ENCODE measurements around the gene GUCD1. TPM values are rescaled to one million over a fixed set of nuclear protein-coding genes. Genes with fewer than 3 reads are reported as not detected.

GUCD1 gene
- total and polyA plus RNA-seq, 2 of the 13 experiments (the other 11 are each of a cell fraction or from before 2014, with no cell fraction given): 128 to 245 TPM

DNA sequence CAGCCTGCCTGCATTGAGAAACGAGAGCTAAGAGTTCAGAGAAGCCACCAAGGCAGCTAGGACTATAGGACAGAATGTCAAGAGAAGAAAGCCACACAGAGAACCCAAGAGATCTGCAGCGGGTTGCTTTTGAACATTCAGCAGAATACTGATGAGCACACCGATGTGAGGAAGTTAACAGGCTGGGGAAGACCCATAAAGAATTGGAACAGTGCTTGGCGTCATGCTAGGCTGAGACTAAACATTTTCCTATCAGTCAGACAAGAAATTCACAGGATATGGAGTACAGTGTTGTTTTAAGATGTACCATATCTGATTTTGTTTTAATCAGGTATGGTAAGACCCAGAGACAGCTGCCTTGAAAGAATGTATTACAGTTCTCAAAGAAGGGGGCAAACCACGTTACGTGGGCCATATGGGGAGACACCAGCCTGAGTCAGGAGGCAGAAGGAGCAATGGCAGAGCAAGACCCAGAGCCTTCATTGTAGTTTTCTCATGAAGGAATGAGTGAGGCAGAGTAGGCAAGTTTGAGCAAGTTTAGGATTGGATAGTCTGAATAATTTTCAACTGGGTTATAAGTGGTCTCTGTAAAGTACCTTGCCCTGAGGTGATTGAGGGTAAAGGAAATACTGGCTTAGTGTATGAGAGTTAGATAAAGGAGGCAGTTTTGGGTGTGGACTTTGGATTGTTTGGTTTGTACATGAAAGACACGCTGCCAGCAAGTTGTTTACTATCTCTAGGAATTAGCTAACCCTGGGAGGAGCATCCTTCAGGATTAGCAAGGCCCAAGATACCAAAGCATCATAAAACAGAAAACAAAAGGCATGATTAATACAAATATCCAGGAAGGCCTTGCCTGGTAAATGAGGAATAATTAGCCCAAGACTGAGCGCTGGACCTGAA lies 23.7 kb upstream of the GUCD1 start (continued):
- TF ChIP-seq, protein P1, sequence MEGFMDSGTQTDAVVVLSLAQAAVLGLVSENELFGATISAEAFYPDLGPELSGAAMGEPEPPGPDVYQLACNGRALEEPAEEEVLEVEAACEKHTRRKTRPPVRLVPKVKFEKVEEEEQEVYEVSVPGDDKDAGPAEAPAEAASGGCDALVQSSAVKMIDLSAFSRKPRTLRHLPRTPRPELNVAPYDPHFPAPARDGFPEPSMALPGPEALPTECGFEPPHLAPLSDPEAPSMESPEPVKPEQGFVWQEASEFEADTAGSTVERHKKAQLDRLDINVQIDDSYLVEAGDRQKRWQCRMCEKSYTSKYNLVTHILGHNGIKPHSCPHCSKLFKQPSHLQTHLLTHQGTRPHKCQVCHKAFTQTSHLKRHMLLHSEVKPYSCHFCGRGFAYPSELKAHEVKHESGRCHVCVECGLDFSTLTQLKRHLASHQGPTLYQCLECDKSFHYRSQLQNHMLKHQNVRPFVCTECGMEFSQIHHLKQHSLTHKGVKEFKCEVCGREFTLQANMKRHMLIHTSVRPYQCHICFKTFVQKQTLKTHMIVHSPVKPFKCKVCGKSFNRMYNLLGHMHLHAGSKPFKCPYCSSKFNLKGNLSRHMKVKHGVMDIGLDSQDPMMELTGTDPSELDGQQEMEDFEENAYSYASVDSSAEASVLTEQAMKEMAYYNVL (CRISPR knock-in tag; IDR thresholded peaks at IDR 0.05; ENCODE audit: borderline replicate concordance): peak; percentile 69; the same call in 1 of the 2 replicates
- TF ChIP-seq ZNF672 (CRISPR knock-in tag; IDR thresholded peaks at IDR 0.05) (no peak), ZNF720 (CRISPR knock-in tag; IDR thresholded peaks at IDR 0.05) (no peak), ISL2 (CRISPR knock-in tag; IDR thresholded peaks at IDR 0.05) (peak; percentile 96), FOXP1 (IDR thresholded peaks at IDR 0.05) (peak; percentile 80; the same call in 1 of the 2 replicates), FOXP1 (CRISPR knock-in tag; IDR thresholded peaks at IDR 0.05) (peak; percentile 97), FOXA1 (IDR thresholded peaks at IDR 0.05) (peak; percentile 65), FOXA1 (CRISPR knock-in tag; IDR thresholded peaks at IDR 0.05) (peak; percentile 97), SOX6 (IDR thresholded peaks at IDR 0.05) (no peak), SOX6 (CRISPR knock-in tag; IDR thresholded peaks at IDR 0.05) (peak; percentile 97), ZNF761 (CRISPR knock-in tag; conservative IDR thresholded peaks at IDR 0.05) (no peak), CEBPB (IDR thresholded peaks at IDR 0.05; ENCODE audit: borderline replicate concordance, low read depth, low read length) (peak; percentile 54; the same call in 1 of the 2 replicates), TBL1XR1 (IDR thresholded peaks at IDR 0.05; ENCODE audit: borderline replicate concordance, low read length, partially characterized antibody) (peak; percentile 83)
- TF ChIP-seq, protein P2, sequence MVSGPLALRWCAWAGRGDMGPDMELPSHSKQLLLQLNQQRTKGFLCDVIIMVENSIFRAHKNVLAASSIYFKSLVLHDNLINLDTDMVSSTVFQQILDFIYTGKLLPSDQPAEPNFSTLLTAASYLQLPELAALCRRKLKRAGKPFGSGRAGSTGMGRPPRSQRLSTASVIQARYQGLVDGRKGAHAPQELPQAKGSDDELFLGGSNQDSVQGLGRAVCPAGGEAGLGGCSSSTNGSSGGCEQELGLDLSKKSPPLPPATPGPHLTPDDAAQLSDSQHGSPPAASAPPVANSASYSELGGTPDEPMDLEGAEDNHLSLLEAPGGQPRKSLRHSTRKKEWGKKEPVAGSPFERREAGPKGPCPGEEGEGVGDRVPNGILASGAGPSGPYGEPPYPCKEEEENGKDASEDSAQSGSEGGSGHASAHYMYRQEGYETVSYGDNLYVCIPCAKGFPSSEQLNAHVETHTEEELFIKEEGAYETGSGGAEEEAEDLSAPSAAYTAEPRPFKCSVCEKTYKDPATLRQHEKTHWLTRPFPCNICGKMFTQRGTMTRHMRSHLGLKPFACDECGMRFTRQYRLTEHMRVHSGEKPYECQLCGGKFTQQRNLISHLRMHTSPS (CRISPR knock-in tag; IDR thresholded peaks at IDR 0.05; ENCODE audit: low read depth): peak; percentile 55; the same call in 1 of the 2 replicates
- TF ChIP-seq, protein P3, sequence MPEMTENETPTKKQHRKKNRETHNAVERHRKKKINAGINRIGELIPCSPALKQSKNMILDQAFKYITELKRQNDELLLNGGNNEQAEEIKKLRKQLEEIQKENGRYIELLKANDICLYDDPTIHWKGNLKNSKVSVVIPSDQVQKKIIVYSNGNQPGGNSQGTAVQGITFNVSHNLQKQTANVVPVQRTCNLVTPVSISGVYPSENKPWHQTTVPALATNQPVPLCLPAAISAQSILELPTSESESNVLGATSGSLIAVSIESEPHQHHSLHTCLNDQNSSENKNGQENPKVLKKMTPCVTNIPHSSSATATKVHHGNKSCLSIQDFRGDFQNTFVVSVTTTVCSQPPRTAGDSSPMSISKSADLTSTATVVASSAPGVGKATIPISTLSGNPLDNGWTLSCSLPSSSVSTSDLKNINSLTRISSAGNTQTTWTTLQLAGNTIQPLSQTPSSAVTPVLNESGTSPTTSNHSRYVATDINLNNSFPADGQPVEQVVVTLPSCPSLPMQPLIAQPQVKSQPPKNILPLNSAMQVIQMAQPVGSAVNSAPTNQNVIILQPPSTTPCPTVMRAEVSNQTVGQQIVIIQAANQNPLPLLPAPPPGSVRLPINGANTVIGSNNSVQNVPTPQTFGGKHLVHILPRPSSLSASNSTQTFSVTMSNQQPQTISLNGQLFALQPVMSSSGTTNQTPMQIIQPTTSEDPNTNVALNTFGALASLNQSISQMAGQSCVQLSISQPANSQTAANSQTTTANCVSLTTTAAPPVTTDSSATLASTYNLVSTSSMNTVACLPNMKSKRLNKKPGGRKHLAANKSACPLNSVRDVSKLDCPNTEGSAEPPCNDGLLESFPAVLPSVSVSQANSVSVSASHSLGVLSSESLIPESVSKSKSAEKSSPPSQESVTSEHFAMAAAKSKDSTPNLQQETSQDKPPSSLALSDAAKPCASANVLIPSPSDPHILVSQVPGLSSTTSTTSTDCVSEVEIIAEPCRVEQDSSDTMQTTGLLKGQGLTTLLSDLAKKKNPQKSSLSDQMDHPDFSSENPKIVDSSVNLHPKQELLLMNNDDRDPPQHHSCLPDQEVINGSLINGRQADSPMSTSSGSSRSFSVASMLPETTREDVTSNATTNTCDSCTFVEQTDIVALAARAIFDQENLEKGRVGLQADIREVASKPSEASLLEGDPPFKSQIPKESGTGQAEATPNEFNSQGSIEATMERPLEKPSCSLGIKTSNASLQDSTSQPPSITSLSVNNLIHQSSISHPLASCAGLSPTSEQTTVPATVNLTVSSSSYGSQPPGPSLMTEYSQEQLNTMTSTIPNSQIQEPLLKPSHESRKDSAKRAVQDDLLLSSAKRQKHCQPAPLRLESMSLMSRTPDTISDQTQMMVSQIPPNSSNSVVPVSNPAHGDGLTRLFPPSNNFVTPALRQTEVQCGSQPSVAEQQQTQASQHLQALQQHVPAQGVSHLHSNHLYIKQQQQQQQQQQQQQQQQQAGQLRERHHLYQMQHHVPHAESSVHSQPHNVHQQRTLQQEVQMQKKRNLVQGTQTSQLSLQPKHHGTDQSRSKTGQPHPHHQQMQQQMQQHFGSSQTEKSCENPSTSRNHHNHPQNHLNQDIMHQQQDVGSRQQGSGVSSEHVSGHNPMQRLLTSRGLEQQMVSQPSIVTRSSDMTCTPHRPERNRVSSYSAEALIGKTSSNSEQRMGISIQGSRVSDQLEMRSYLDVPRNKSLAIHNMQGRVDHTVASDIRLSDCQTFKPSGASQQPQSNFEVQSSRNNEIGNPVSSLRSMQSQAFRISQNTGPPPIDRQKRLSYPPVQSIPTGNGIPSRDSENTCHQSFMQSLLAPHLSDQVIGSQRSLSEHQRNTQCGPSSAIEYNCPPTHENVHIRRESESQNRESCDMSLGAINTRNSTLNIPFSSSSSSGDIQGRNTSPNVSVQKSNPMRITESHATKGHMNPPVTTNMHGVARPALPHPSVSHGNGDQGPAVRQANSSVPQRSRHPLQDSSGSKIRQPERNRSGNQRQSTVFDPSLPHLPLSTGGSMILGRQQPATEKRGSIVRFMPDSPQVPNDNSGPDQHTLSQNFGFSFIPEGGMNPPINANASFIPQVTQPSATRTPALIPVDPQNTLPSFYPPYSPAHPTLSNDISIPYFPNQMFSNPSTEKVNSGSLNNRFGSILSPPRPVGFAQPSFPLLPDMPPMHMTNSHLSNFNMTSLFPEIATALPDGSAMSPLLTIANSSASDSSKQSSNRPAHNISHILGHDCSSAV (CRISPR knock-in tag; IDR thresholded peaks at IDR 0.05; ENCODE audit: borderline replicate concordance): no peak
- TF ChIP-seq, protein P4, sequence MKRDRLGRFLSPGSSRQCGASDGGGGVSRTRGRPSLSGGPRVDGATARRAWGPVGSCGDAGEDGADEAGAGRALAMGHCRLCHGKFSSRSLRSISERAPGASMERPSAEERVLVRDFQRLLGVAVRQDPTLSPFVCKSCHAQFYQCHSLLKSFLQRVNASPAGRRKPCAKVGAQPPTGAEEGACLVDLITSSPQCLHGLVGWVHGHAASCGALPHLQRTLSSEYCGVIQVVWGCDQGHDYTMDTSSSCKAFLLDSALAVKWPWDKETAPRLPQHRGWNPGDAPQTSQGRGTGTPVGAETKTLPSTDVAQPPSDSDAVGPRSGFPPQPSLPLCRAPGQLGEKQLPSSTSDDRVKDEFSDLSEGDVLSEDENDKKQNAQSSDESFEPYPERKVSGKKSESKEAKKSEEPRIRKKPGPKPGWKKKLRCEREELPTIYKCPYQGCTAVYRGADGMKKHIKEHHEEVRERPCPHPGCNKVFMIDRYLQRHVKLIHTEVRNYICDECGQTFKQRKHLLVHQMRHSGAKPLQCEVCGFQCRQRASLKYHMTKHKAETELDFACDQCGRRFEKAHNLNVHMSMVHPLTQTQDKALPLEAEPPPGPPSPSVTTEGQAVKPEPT (CRISPR knock-in tag; IDR thresholded peaks at IDR 0.05; ENCODE audit: low read depth): no peak
